H1 (cell line): ENCODE data around the gene TGM2. TPM values are rescaled to one million over a fixed set of nuclear protein-coding genes. Genes with fewer than 3 reads are reported as not detected.

ENCODE experiments used
- CTCF ChIA-PET: fragments of 300-600 bp; sonication (Branson Sonifier 250); formaldehyde crosslinking; loops from one replicate; lab custom pipeline; 2021; ENCODE audit not compliant: partially characterized antibody; lab: Charles Lee
- POLR2A ChIA-PET: fragments of 300-600 bp; sonication (Branson Sonifier 250); formaldehyde crosslinking; loops from one replicate; lab custom pipeline; 2021; ENCODE audit warnings: inconsistent platforms; ENCODE audit not compliant: partially characterized antibody; lab: Charles Lee
- DNase-seq, 2 experiments: peaks; one replicate each; pipeline versions ENCODE4 v3.0.0 to v3.0.0-alpha.2; 2010 to 2022; ENCODE audit warnings: low spot score in 2 of 2, low read depth in 1 of 2, mixed read lengths in 1 of 2
- FAIRE-seq: peaks from 2 replicates; lab custom pipeline; 2011; peaks lifted over from hg19 to GRCh38; lab: Jason Lieb, UNC
- H2AFZ ChIP-seq: 2 replicates; pipeline ENCODE4 v1.8.1; 2012; ENCODE audit warnings: low read length, inconsistent platforms
- H2AK5ac ChIP-seq: 2 replicates; pipeline ENCODE4 v1.6.1; 2013; ENCODE audit warnings: low read depth, low read length
- H2BK120ac ChIP-seq: replicated peaks from 2 replicates; pipeline ENCODE3; 2013; ENCODE audit warnings: low read depth, low read length, inconsistent platforms
- H2BK12ac ChIP-seq: 2 replicates; pipeline ENCODE4 v1.6.1; 2013; ENCODE audit warnings: low read depth, low read length
- H2BK15ac ChIP-seq: 2 replicates; pipeline ENCODE4 v1.6.1; 2013; ENCODE audit warnings: low read length
- H2BK20ac ChIP-seq: 2 replicates; pipeline ENCODE4 v1.6.1; 2013; ENCODE audit warnings: low read length
- H2BK5ac ChIP-seq: 2 replicates; pipeline ENCODE4 v1.6.1; 2013; ENCODE audit warnings: low read depth, low read length
- H3K14ac ChIP-seq: 2 replicates; pipeline ENCODE4 v1.6.1; 2013; ENCODE audit warnings: inconsistent platforms; ENCODE audit not compliant: insufficient read length
- H3K18ac ChIP-seq: 2 replicates; pipeline ENCODE4 v1.6.1; 2013; ENCODE audit warnings: low read length; ENCODE audit errors: extremely low read depth
- H3K23ac ChIP-seq: 2 replicates; pipeline ENCODE4 v1.6.1; 2013; ENCODE audit warnings: inconsistent platforms; ENCODE audit not compliant: insufficient read length
- H3K23me2 ChIP-seq: 2 replicates; pipeline ENCODE4 v1.6.1; 2013; ENCODE audit warnings: low read depth, low read length
- H3K27ac ChIP-seq: 2 replicates; pipeline ENCODE4 v1.6.1; 2011; ENCODE audit warnings: low read depth, low read length, inconsistent platforms
- H3K27me3 ChIP-seq, 4 experiments: replicated peaks in 1 of 4; 1 replicate in 1 of 4; 2 replicates in 3 of 4; pipeline versions ENCODE4 v1.6.1 to v1.8.1; 2011 to 2013; ENCODE audit warnings: low read length in 3 of 4, mild to moderate bottlenecking in 3 of 4, inconsistent platforms in 2 of 4, mixed read lengths in 2 of 4, moderate library complexity in 1 of 4; ENCODE audit not compliant: control insufficient read depth in 3 of 4, insufficient read depth in 3 of 4; ENCODE audit errors: extremely low read depth in 1 of 4
- H3K36me3 ChIP-seq, 4 experiments: 2 replicates each; pipeline versions ENCODE4 v1.6.1 to v1.8.1; 2011 to 2013; ENCODE audit warnings: mild to moderate bottlenecking in 4 of 4, low read length in 3 of 4, moderate library complexity in 2 of 4, control low read depth in 1 of 4, inconsistent platforms in 1 of 4; ENCODE audit not compliant: insufficient read depth in 4 of 4, control insufficient read depth in 2 of 4
- H3K4ac ChIP-seq: replicated peaks from 2 replicates; pipeline ENCODE3; 2013; ENCODE audit warnings: low read length, low read depth, mixed read lengths, inconsistent platforms; ENCODE audit not compliant: insufficient read length
- H3K4me1 ChIP-seq, 4 experiments: replicated peaks in 1 of 4; 1 replicate in 1 of 4; 2 replicates in 3 of 4; pipeline versions ENCODE4 v1.6.1 to v1.8.1; 2011 to 2013; ENCODE audit warnings: low read length in 3 of 4, inconsistent platforms in 2 of 4, mixed read lengths in 1 of 4; ENCODE audit not compliant: insufficient read depth in 4 of 4, control insufficient read depth in 3 of 4
- H3K4me2 ChIP-seq, 2 experiments: 2 replicates each; pipeline versions ENCODE4 v1.6.1 to v1.8.1; 2011 to 2013; ENCODE audit warnings: low read depth in 2 of 2, low read length in 2 of 2, control low read depth in 1 of 2, inconsistent platforms in 1 of 2, mild to moderate bottlenecking in 1 of 2; ENCODE audit not compliant: insufficient read depth in 1 of 2
- H3K4me3 ChIP-seq, 4 experiments: fragments of 200-600, 300-600 bp in 1 of 4; sonication (generic), shearing (Covaris generic), sonication (Bioruptor Twin) in 1 of 4; 2 replicates each; pipeline versions ENCODE4 v1.5.1 to v1.8.1; 2011 to 2016; ENCODE audit warnings: low read length in 4 of 4, low read depth in 3 of 4, control low read depth in 2 of 4, inconsistent platforms in 2 of 4, mild to moderate bottlenecking in 2 of 4, mixed read lengths in 1 of 4, moderate library complexity in 1 of 4; ENCODE audit not compliant: insufficient read depth in 2 of 4; ENCODE audit errors: extremely low read depth in 1 of 4
- H3K56ac ChIP-seq: replicated peaks from 2 replicates; pipeline ENCODE3; 2013; ENCODE audit warnings: low read depth, mild to moderate bottlenecking, mixed read lengths, low read length, inconsistent platforms; ENCODE audit not compliant: insufficient read length
- H3K79me1 ChIP-seq: 2 replicates; pipeline ENCODE4 v1.6.1; 2013; ENCODE audit warnings: low read depth, low read length, control low read depth
- H3K79me2 ChIP-seq, 2 experiments: 2 replicates each; pipeline versions ENCODE4 v1.6.1 to v1.8.1; 2012 to 2013; ENCODE audit warnings: low read length in 2 of 2, mild to moderate bottlenecking in 2 of 2, inconsistent platforms in 1 of 2; ENCODE audit not compliant: insufficient read depth in 2 of 2, control insufficient read depth in 1 of 2
- H3K9ac ChIP-seq, 4 experiments: replicated peaks in 1 of 4; 1 replicate in 1 of 4; 2 replicates in 3 of 4; pipeline versions ENCODE4 v1.6.1 to v1.8.1; 2011 to 2013; ENCODE audit warnings: low read depth in 3 of 4, low read length in 3 of 4, control low read depth in 2 of 4, mild to moderate bottlenecking in 2 of 4, moderate library complexity in 2 of 4, inconsistent platforms in 1 of 4; ENCODE audit errors: extremely low read depth in 1 of 4
- H3K9me3 ChIP-seq, 2 experiments: 2 replicates each; pipeline versions ENCODE4 v1.6.1 to v1.8.1; 2012 to 2013; ENCODE audit warnings: mild to moderate bottlenecking in 2 of 2, moderate library complexity in 2 of 2, control low read depth in 1 of 2, inconsistent platforms in 1 of 2, low read depth in 1 of 2, low read length in 1 of 2, mixed read lengths in 1 of 2; ENCODE audit not compliant: insufficient read depth in 2 of 2
- H4K20me1 ChIP-seq, 2 experiments: replicated peaks in 1 of 2; 2 replicates each; pipeline versions ENCODE3 to v1.8.1; 2011 to 2013; ENCODE audit warnings: inconsistent platforms in 2 of 2, low read length in 2 of 2, mild to moderate bottlenecking in 1 of 2; ENCODE audit not compliant: insufficient read depth in 2 of 2, control insufficient read depth in 1 of 2
- H4K5ac ChIP-seq: 2 replicates; pipeline ENCODE4 v1.6.1; 2013; ENCODE audit warnings: low read length, low read depth, mixed read lengths, inconsistent platforms; ENCODE audit not compliant: insufficient read length
- H4K8ac ChIP-seq: 2 replicates; pipeline ENCODE4 v1.8.0; 2013; ENCODE audit warnings: mild to moderate bottlenecking, moderate library complexity, low read length, inconsistent platforms; ENCODE audit not compliant: insufficient read depth; ENCODE audit errors: extremely low read depth
- H4K91ac ChIP-seq: replicated peaks from 2 replicates; pipeline ENCODE3; 2013; ENCODE audit warnings: low read length, mixed read lengths, inconsistent platforms; ENCODE audit not compliant: insufficient read length
- EZH2 ChIP-seq: fragments of 200-600 bp; sonication (generic); IDR thresholded peaks from 2 replicates; pipeline ENCODE4 v1.7.1; 2012; ENCODE audit warnings: low read depth, mild to moderate bottlenecking, moderate library complexity, low read length, inconsistent platforms; ENCODE audit not compliant: severe bottlenecking
- HDAC2 ChIP-seq, 2 experiments: fragments of 300-600 bp in 1 of 2; sonication (generic) in 1 of 2; IDR thresholded peaks; 2 replicates each; pipeline ENCODE4 v1.6.1; 2011 to 2012; ENCODE audit warnings: low read depth in 2 of 2, low read length in 2 of 2, mild to moderate bottlenecking in 2 of 2, moderate library complexity in 2 of 2, borderline replicate concordance in 1 of 2, inconsistent platforms in 1 of 2
- POU5F1 ChIP-seq: IDR thresholded peaks from 2 replicates; pipeline ENCODE4 v1.6.1; 2011; ENCODE audit warnings: low read depth, mild to moderate bottlenecking, low read length, moderate library complexity
- SAP30 ChIP-seq: fragments of 300-600 bp; sonication (generic); IDR thresholded peaks from 2 replicates; pipeline ENCODE4 v1.7.1; 2012; ENCODE audit warnings: low read length, moderate library complexity, mild to moderate bottlenecking, inconsistent platforms; ENCODE audit not compliant: insufficient read depth, insufficient replicate concordance
- SIN3A ChIP-seq, 2 experiments: IDR thresholded peaks in 1 of 2; conservative IDR thresholded peaks in 1 of 2; 2 replicates each; pipeline ENCODE4 v1.6.1; 2011 to 2012; ENCODE audit warnings: low read length in 2 of 2, improper control_type of control experiment in 1 of 2, low read depth in 1 of 2, mild to moderate bottlenecking in 1 of 2
- WGBS, 2 experiments: shearing (Covaris generic) in 1 of 2; methylation state at CpG; one replicate each; pipeline versions ENCODE4 v1.1.6 to v1.1.7; 2013 to 2015; ENCODE audit warnings: low lambda C conversion rate in 2 of 2, mixed read lengths in 2 of 2, inconsistent platforms in 1 of 2, low coverage in 1 of 2, missing lambda C conversion rate in 1 of 2; ENCODE audit not compliant: insufficient replicate concordance in 2 of 2, insufficient coverage in 1 of 2, insufficient read length in 1 of 2; ENCODE audit errors: extremely low coverage in 1 of 2, missing lambda C conversion rate in 1 of 2; 5-methylcytosine and 5-hydroxymethylcytosine counted together
- polyA plus RNA-seq, 7 experiments: library from polyadenylated mRNA; depleted of rRNA in 3 of 7; stranded (reverse) in 5 of 7; unstranded in 2 of 7; fragments of >200 nt in 5 of 7; fragments of 200-250 nt in 2 of 7; gene quantifications; 1 replicate in 5 of 7; 2 replicates in 1 of 7; 4 replicates in 1 of 7; pipeline versions ENCODE4 v1.2.1 to v1.2.3, GENCODE V29; 2011 to 2013; ENCODE audit warnings: missing spikeins in 2 of 7, mixed read lengths in 2 of 7
- total RNA-seq: library from RNA; stranded (reverse); fragmentation: NEBNext Ultra II Directional; extraction: Animal tissue kit (Norgen Biotek cat#: 25700); gene quantifications from 2 replicates; pipeline ENCODE4 v1.2.1, GENCODE V29; 2021

The TGM2 gene
- total and polyA plus RNA-seq, 2 of the 8 experiments (the other 6 are each of a cell fraction or from before 2014, with no cell fraction given), result 0.86 to 1.0 TPM

DNA sequence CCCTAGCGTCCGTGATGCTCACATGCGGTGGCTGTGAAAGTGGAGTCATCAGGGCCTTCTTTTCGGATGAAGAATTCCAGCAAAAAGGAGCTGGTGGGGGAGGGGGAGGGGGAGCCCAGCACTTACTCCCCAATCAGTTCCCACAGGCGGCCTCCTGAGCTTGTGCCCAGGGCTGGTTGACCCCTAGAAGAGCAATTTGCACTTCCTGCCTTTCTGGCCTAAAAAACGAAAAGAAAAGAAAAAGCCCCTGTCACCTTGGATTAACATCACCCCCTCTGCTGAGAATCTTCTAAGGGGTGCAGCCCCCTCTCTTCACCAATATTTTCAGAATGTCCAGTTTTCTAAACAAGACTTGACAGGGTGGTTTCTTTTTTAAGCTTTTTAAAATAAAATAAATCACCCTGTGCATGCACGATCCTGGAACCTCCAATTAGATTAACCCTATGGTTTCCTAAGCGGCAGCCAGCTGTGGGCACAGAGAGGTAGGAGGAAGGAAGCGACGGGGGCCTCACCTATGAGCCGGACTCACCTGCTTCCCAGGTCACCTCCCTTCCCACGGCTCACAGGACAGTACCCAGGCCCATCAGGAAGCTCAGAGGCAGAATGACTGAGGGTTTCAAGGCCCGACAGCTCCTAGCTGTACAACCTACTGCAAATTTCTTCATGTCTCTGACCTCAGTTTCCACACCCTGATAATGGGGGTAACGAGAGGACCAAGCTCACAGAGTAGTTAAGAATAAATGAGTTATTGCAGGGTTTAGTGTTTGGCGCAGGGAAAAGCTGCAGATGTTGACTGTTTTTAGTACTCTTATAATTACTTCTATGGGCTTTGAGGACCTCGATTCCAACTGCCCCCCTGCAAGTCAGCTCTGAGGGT is 10.5 kb upstream of the TGM2 start:
- no peak overlapping the region for H3K23ac ChIP-seq
- no peak overlapping the region for H2BK15ac ChIP-seq
- no peaks in the 10 kb centered on the region for H3K36me3 ChIP-seq
- no peak overlapping the region for H4K91ac ChIP-seq
- no peak overlapping the region for H3K18ac ChIP-seq
- ChIA-PET POLR2A (no interaction called here), CTCF (interaction anchor here (0.7 to 5.1 kb wide), 20 partner anchors 9 to 470 kb away, joined by 3 to 32 read pairs (median 4); no protein-coding TSS in a partner anchor)
- H4K8ac ChIP-seq, result no peak overlapping the region
- no peak overlapping the region for H3K56ac ChIP-seq
- no peak overlapping the region for H3K4ac ChIP-seq
- H3K4me2 ChIP-seq, result no peak overlapping the region
- H2BK20ac ChIP-seq, result no peak overlapping the region
- H3K9ac ChIP-seq, result no peak overlapping the region
- H3K27me3 ChIP-seq, result no peaks in the 10 kb centered on the region
- no peak overlapping the region for H4K5ac ChIP-seq
- H2BK120ac ChIP-seq, result no peak overlapping the region
- no peak overlapping the region for H3K14ac ChIP-seq
- FAIRE-seq (no peak), DNase-seq (no peak)
- no peaks in the 10 kb centered on the region for H3K79me2 ChIP-seq
- no peak overlapping the region for H3K4me3 ChIP-seq
- no peak overlapping the region for H2AFZ ChIP-seq
- H3K79me1 ChIP-seq, result no peaks in the 10 kb centered on the region
- H3K9me3 ChIP-seq, result no peaks in the 10 kb centered on the region
- H3K27ac ChIP-seq, result no peak overlapping the region
- WGBS, 2 experiments, result 71% methylated on average over 16 of the region's 16 CpGs; no CpG with 5 or more reads in 1 of the 2 experiments
- no peaks in the 10 kb centered on the region for H3K4me1 ChIP-seq
- H2BK5ac ChIP-seq, result no peak overlapping the region
- H4K20me1 ChIP-seq, result peaks cover 0 to 3% of the 10 kb centered on the region in 2 experiments
- TF ChIP-seq EZH2, result no peak
- no peak for TF ChIP-seq SIN3A (conservative IDR thresholded peaks at IDR 0.05 in 1 of 2, IDR thresholded peaks at IDR 0.05 in 1 of 2; ENCODE audit: low read depth in 1 of 2, low read length in 2 of 2)
- TF ChIP-seq HDAC2 (IDR thresholded peaks at IDR 0.05; ENCODE audit: borderline replicate concordance in 1 of 2, low read depth in 2 of 2, low read length in 2 of 2), result no peak
- no peak for TF ChIP-seq SAP30
- TF ChIP-seq POU5F1, result no peak
- H3K23me2 ChIP-seq, result no peaks in the 10 kb centered on the region
- no peak overlapping the region for H2AK5ac ChIP-seq
- no peak overlapping the region for H2BK12ac ChIP-seq
